Cortex of kidney (tissue), 1 donor: ENCODE results near the gene HEPHL1.
"Not testable (repeated sequence)": the region's sequence is repeated elsewhere in the genome, so short reads cannot be mapped to it uniquely, and the experiment has no call there.

ENCODE experiments used
- DNase-seq: peaks from one replicate; lab custom pipeline; 2025; lab: John Stamatoyannopoulos, UW

The HEPHL1 gene

GRCh38 chr11:94084164-94084563 lies 63.0 kb downstream of the HEPHL1 start:
- DNase-seq, result no peak

DNA sequence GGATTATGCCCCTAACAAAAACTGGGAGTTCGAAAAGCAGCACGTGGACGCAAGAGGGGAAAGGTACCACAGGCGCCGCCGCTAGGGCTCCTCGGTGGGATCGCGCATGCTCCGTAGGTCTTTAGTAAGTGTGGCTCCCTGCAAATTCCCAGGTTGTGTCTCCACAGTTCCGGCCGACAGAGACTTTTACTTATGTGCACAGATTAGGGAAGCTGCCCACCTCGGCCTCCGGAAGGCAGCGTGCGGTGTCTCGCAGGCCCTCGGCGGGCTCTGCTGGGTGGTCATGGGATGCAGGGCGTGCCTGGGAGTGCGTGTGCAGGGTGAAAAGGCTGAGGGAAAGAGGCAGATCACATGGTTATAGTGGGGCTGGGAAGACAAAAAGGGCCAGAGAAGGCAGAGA lies 67.8 kb downstream of the HEPHL1 start:
- no peak for DNase-seq

DNA sequence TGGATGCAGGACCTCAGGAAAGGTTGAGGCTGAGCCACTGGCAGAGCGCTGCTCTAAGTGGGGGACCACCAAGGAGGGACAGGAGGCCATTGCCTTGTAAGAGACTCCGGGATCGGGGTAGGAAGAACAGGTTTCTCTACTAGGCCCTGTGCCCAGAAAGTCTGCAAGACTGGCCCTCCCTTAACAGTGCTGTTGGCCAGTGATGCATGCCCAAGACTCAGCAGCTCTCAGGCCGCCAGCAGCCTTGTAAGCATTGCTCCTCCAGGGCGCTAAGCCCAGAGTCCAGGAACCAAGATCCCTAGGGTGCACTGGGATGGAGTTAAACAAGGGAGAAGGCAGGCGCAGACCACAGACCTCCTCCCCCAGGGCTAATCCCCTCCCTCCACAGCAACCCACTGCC lies 68.2 kb downstream of the HEPHL1 start:
- DNase-seq, result no peak

- no peak for DNase-seq
These were observed 69.2 kb downstream of the HEPHL1 start for GRCh38 chr11:94090401-94090800.

DNA sequence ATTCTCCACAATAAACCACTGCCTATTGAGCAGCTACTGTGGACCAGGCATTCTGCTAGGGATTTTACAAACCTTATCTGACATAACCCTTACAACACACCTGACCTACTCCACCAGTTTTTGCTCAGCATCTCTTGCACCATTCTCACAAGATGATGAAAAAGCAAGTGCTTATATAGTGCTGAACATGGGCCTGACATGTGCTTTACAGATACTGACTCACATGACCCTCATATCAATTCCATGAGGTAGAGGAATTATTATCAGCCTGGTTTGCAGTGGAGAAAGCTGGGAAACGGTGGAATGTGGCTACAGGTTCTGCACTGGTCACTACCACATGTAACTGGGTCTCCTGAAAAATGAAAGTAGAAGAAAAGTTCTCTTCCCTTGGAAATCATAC lies 69.9 kb downstream of the HEPHL1 start:
- no peak for DNase-seq

- DNase-seq, result no peak
These were observed 79.1 kb downstream of the HEPHL1 start for GRCh38 chr11:94100253-94100652.

DNA sequence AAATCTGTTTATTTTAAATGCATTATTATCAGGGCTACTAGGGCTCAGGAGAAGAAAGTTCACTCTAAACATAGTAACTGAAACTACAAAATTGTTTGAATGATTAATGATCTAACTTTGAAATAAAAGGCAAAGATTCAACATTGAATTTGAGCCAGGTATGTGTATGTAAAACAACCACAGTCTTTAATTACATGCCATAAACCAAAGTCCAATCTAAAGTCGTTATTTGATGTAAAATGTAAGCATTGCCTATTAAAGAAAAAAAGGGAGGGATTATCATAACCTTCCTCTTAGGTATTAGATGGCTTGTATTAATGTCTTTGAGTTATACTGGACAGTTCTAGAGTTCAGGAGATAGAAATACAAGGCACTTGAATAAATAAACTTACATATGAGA lies 82.3 kb downstream of the HEPHL1 start:
- no peak for DNase-seq

DNA sequence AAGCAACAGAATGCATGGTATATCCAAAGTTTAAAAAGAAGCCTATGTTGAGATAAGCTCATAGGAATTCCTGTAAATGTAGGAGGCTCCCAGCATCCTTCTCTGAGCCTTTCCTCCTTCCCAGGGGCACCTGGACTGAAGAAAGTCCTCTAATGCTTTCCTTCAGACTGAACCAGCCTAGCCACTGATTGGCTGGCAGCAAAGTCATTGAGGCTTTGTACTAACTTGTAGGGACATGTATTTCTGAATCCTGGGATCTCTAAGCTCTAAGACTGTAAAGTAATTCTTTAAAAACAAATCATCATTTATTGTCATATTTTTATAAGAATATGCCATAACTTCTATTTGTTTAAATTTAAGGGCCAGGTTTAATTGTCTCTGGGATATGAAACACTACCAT lies 83.6 kb downstream of the HEPHL1 start:
- no peak for DNase-seq

- DNase-seq, result no peak
These were observed 85.6 kb downstream of the HEPHL1 start for GRCh38 chr11:94106716-94107115.

GRCh38 chr11:94107363-94107762 lies 86.2 kb downstream of the HEPHL1 start:
- DNase-seq, result no peak

- DNase-seq, result no peak
These were observed 90.1 kb downstream of the HEPHL1 start for GRCh38 chr11:94111241-94111640.

DNA sequence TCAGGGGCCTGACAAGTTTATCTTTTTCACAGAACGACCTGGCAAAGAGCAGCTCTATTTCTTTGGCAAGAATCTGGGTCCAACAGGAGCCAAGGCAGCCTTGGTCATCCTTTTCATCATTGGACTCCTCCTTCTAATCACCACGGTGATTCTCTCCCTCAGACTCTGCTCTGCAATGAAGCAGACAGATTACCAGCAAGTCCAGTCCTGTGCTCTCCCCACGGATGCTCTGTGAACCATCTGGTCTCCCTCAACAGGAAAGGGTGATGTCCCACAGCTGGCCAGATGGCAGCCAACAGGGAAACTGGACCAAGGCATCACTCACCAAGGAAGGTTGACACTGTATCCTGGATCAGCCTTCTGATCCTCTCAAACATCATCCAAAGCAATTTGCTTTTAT lies 90.5 kb downstream of the HEPHL1 start:
- no peak for DNase-seq

GRCh38 chr11:94112206-94112953 lies 91.2 kb downstream of the HEPHL1 start:
- no peak for DNase-seq

DNA sequence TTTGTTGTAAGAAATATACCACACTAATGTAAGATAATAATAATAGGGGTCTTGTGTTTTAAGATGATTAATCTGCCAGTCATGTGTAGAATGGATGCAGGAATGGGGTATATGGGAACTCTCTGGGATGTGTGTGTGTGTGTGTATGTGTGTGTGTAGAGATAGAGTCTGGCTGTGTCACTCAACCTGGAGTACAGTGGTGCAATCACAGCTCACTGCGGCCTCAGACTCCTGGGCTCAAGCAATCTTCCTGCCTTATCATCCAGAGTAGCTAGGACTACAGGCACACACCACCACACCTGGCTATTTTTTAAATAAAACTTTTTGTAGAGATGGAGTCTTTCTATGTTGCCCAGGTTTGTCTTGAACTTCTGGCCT lies 96.0 kb downstream of the HEPHL1 start:
- no peak for DNase-seq

DNA sequence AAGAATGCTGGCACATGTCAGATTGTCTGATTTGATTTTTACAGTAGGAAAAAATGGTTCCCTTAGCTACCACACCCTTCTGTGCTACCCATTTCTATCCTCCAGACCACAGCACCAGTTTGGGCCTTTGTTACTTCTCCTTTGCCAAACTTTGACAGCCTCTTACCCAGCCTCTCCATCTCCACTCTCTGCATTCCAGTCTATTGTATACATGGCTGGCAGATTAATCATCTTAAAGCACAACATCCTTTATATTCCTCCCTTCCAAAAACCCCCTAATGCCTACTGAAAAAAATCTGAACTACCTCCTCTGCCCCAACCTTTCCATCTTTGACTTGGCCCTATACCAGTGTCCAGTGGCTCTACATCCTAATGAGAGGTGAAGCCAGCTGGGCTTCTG lies 96.7 kb downstream of the HEPHL1 start:
- DNase-seq, result no peak

GRCh38 chr11:94119676-94120075 lies 98.5 kb downstream of the HEPHL1 start:
- DNase-seq, result not testable (repeated sequence)

- not testable (repeated sequence) for DNase-seq
These were observed 99.4 kb downstream of the HEPHL1 start for GRCh38 chr11:94120516-94120915.

GRCh38 chr11:94120946-94121345 lies 99.8 kb downstream of the HEPHL1 start:
- DNase-seq, result no peak

GRCh38 chr11:94125407-94126115 lies 104.4 kb downstream of the HEPHL1 start:
- no peak for DNase-seq

DNA sequence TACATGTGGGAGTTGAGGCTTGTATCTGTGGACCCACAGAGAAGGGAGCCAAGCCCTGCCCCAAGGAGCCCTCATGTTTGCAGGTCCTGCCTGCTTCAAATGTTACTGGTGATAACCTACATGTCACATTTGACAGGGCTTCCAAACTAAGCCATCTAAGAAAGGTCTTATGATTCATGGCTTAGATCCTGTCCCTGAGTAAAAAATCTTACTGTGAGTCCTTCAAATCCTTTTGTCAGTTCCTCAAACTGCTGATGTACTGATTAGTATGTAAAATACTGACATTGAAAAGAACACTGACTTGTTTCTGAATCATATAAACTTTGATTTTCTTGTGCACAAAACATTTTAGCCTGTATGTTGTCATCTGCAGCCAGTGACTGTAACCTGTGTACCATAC lies 106.5 kb downstream of the HEPHL1 start:
- DNase-seq, result no peak

DNA sequence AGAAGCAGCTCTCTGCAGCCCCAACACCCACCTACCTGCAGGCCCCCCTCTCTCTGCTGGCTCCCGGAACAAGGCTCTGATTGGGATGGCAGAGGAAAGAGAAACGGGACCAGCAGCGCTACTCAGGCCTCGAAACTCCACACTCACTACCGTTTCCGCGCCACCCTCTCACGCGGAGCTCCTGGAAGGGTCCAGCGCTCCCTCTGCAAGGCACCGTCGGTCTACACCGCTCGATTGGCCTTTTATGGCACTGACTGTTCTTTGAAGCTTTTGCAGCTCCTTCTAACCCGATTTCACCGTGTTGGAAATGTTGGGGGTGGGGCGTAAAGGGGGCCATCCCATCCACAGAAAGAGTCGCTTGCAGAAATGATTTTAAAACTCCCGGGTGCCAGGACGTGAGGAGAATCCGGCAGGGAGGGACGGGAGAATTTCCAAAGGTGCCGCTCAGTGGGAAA lies 107.2 kb downstream of the HEPHL1 start:
- no peak for DNase-seq

DNA sequence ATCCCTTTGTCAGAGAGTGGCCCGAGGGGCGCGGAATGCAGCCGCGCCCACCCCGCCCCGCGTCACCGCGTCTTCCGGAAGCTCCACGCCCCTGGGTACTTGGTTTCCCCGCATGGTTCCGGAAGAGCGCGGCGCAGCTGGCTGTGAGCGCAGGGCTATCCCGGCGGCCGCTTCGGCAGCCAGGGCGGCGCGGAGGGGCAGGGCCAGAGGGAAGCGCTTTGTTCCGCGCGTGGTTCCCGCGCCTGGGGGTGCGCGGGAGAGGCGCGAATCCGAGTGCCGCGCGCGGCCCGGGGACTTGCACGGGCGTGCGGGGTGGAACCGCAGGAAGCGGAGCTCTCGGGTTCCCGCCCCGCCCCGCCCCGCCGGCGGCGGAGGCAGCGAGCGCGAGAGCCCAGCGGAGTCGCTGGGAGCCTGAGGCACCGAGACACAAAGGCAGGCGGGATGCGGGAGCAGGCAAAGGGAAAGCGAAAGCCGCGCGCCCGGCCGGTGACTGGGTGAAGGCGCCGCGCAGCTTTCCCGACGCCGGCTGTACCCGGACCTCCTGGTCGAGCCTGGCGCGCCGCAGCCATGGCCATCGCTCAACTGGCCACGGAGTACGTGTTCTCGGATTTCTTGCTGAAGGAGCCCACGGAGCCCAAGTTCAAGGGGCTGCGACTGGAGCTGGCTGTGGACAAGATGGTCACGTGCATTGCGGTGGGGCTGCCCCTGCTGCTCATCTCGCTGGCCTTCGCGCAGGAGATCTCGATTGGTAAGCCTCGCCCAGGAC lies 107.8 kb downstream of the HEPHL1 start, which contains the start of gene PANX1:
Gene PANX1 (plus strand): TSS at position 96 of the 766 bp plus-strand sequence. CDS start 472 bp downstream, at position 568.
- DNase-seq, result no peak
